Heart right ventricle (tissue), 16 donors: ENCODE data around the gene GNAS-AS1. TPM values are rescaled to one million over a fixed set of nuclear protein-coding genes. Genes with fewer than 3 reads are reported as not detected.

Experiments used
- ATAC-seq, 8 donors: fragments of 200-7000 bp; cut with Tn5 transposase; one replicate each; pipeline ENCODE4 v1.9.1; 2020; ENCODE audit warnings: mild to moderate bottlenecking in 8 of 8, moderate library complexity in 8 of 8, moderate number of reproducible peaks in 1 of 8
- DNase-seq, 2 donors: peaks; one replicate each; pipeline ENCODE4 v3.0.0-alpha.2; 2020
- H3K27ac ChIP-seq, 10 donors: fragments of 200-600 bp; sonication (generic) in 2 of 10; one replicate each; pipeline versions ENCODE4 v1.5.0 to v1.8.0; 2020 to 2022; ENCODE audit warnings: mild to moderate bottlenecking in 3 of 10
- H3K27me3 ChIP-seq, 7 donors: fragments of 200-600 bp; one replicate each; pipeline ENCODE4 v1.8.0; 2021 to 2022; ENCODE audit warnings: mild to moderate bottlenecking in 2 of 7
- H3K36me3 ChIP-seq, 9 donors: fragments of 200-600 bp; sonication (generic) in 1 of 9; one replicate each; pipeline versions ENCODE4 v1.5.0 to v1.8.0; 2020 to 2022; ENCODE audit warnings: mild to moderate bottlenecking in 2 of 9
- H3K4me1 ChIP-seq, 9 donors: fragments of 200-600 bp; sonication (generic) in 1 of 9; one replicate each; pipeline versions ENCODE4 v1.5.0 to v1.8.0; 2020 to 2022; ENCODE audit warnings: mild to moderate bottlenecking in 4 of 9
- H3K4me3 ChIP-seq, 10 donors: fragments of 200-600 bp; sonication (generic) in 2 of 10; one replicate each; pipeline versions ENCODE4 v1.5.0 to v1.8.0; 2020 to 2022; ENCODE audit warnings: mild to moderate bottlenecking in 7 of 10, moderate library complexity in 2 of 10
- H3K9me3 ChIP-seq, 11 donors: fragments of 200-600 bp in 10 of 11; sonication (generic) in 2 of 11; one replicate each; pipeline versions ENCODE4 v1.5.0 to v1.8.0; 2013 to 2022; ENCODE audit warnings: mild to moderate bottlenecking in 2 of 11, control low read depth in 1 of 11, moderate library complexity in 1 of 11
- CTCF ChIP-seq, 9 donors: fragments of 200-600 bp; sonication (generic) in 2 of 9; IDR thresholded peaks; one replicate each; pipeline versions ENCODE4 v1.5.0 to v1.8.0; 2021 to 2022; ENCODE audit warnings: antibody characterized with exemption in 9 of 9, mild to moderate bottlenecking in 5 of 9, moderate library complexity in 1 of 9
- WGBS, 2 donors: extraction: QIAGEN DNeasy Blood & Tissue Kit; methylation state at CpG; one replicate each; pipeline ENCODE4 v1.1.7; 2013; ENCODE audit warnings: inconsistent platforms in 1 of 2; 5-methylcytosine and 5-hydroxymethylcytosine counted together
- intact Hi-C, 10 donors: fragments of 100-400 bp; cut with DNase I; formaldehyde crosslinking; loops; one replicate each; pipeline versions ENCODE4 v1.11.1 to v1.14.2; 2022
- polyA plus RNA-seq, 2 donors: library from polyadenylated mRNA; stranded (reverse); fragments of 200-250 nt; gene quantifications; one replicate each; pipeline ENCODE4 v1.2.3, GENCODE V29; 2013
- total RNA-seq, 10 donors: library from RNA; stranded (reverse); fragmentation: NEBNext Ultra II Directional in 3 of 10; extraction: Animal tissue kit (Norgen Biotek cat#: 25700) in 3 of 10; gene quantifications; one replicate each; pipeline versions ENCODE4 v1.2.1 to v1.2.4, GENCODE V29; 2021 to 2023
- donor health status: Arrhythmogenic right ventricular cardiomyopathy.
- donor health status: ischemic (EF 13 %, LVEDD 7.1; RV severe dilation, severe dysfunction).
- donor health status: healthy with polysubstance abuse.
- donor health status: DM: no; HTN: yes; CAD: no.
- donor health status: DM: no; HTN: no; CAD: no.
- donor health status: ischemic (EF 25% LVEDD 6.9; RV normal size, moderate dysfunction).
- donor health status: ischemic (EF 25% LVEDD 5.7; RV mildly dilated, moderate dysfunction).
- donor health status: healthy.
- donor health status: DM: yes; HTN: yes; CAD: no.
- donor health status: Ischemic cardiomyopathy.
- donor health status: ischemic (EF 35%, LVEDD 5.7; RV mildly dilated, moderate dysfunction).
- donor health status: nonischemic (EF 11% LVEDD 7.7; RV severe dilation, severe dysfunction).
- donor health status: DM: yes; HTN: yes; CAD: no.
- donor health status: PGD.
- donor health status: ischemic (EF 29% LVEDD 5.4; RV normal size, mild dysfunction).
- donor health status: nonischemic (EF 23%, LVEDD 6.1; RV moderate dilation, normal function).

Gene GNAS-AS1
- total and polyA plus RNA-seq, 12 donors = 0.06 to 1.5 (median 0.41) TPM

GRCh38 chr20:58818586-58819285 lies 32.0 kb downstream of the GNAS-AS1 start:
- Histone ChIP-seq H3K36me3 (no peaks in the 10 kb centered on the region), H3K9me3 (no peaks in the 10 kb centered on the region), H3K4me1 (no peaks in the 10 kb centered on the region), H3K4me3 (no peak overlapping the region), H3K27ac (no peak overlapping the region), H3K27me3 (no peaks in the 10 kb centered on the region)
- no peak for TF ChIP-seq CTCF (IDR thresholded peaks at IDR 0.05)
- ATAC-seq (no peak), DNase-seq (no peak)
- 73 to 79% methylated on average over 8 of the region's 8 CpGs for WGBS, 2 donors
- intact Hi-C loops = no loop called here

- WGBS, 2 donors = 92% methylated on average over 10 of the region's 10 CpGs
- ATAC-seq (no peak), DNase-seq (no peak)
- H3K4me1 ChIP-seq = no peaks in the 10 kb centered on the region
- intact Hi-C loops = no loop called here
- no peak overlapping the region for H3K4me3 ChIP-seq
- TF ChIP-seq CTCF (IDR thresholded peaks at IDR 0.05) = no peak
- no peak overlapping the region for H3K27ac ChIP-seq
- peaks cover 0 to under 1% (median 0%) of the 10 kb centered on the region in 7 donors for H3K27me3 ChIP-seq
- no peaks in the 10 kb centered on the region for H3K36me3 ChIP-seq
- H3K9me3 ChIP-seq = no peaks in the 10 kb centered on the region
These were observed 33.0 kb downstream of the GNAS-AS1 start for GRCh38 chr20:58817748-58818147.

GRCh38 chr20:58816957-58817651 lies 33.6 kb downstream of the GNAS-AS1 start:
- DNase-seq = no peak
- ATAC-seq = no peak
- Histone ChIP-seq H3K27ac (no peak overlapping the region), H3K27me3 (peaks cover 0 to 6% (median 0%) of the 10 kb centered on the region in 7 donors), H3K9me3 (no peaks in the 10 kb centered on the region), H3K4me1 (no peaks in the 10 kb centered on the region), H3K36me3 (no peaks in the 10 kb centered on the region), H3K4me3 (no peak overlapping the region)
- intact Hi-C loops = no loop called here
- WGBS, 2 donors = 92 to 94% methylated on average over 30 of the region's 30 CpGs
- no peak for TF ChIP-seq CTCF (IDR thresholded peaks at IDR 0.05)

GRCh38 chr20:58816051-58816450 lies 34.7 kb downstream of the GNAS-AS1 start:
- H3K9me3 ChIP-seq = no peaks in the 10 kb centered on the region
- no peak for TF ChIP-seq CTCF (IDR thresholded peaks at IDR 0.05)
- DNase-seq = no peak
- H3K27me3 ChIP-seq = peaks cover 0 to 14% (median 8%) of the 10 kb centered on the region in 7 donors
- 92 to 93% methylated on average over 10 of the region's 10 CpGs for WGBS, 2 donors
- no peaks in the 10 kb centered on the region for H3K36me3 ChIP-seq
- intact Hi-C loops = no loop called here
- H3K4me1 ChIP-seq = no peaks in the 10 kb centered on the region
- ATAC-seq = no peak
- H3K27ac ChIP-seq = no peak overlapping the region
- no peak overlapping the region for H3K4me3 ChIP-seq
